Liver (tissue), 9 donors: ENCODE data around the gene IL31RA. TPM values are rescaled to one million over a fixed set of nuclear protein-coding genes. Genes with fewer than 3 reads are reported as not detected.

Experiments
- DNase-seq: peaks from one replicate; pipeline ENCODE4 v3.0.0-alpha.2; 2017; ENCODE audit warnings: low spot score
- H3K27ac ChIP-seq, 2 donors: one replicate each; pipeline ENCODE4 v1.7.0; 2013; ENCODE audit warnings: inconsistent platforms in 2 of 2, low read length in 2 of 2, control low read depth in 1 of 2, low read depth in 1 of 2, mild to moderate bottlenecking in 1 of 2
- H3K27me3 ChIP-seq, 4 donors: one replicate each; pipeline versions ENCODE4 v1.6.1 to v1.7.0; 2013; ENCODE audit warnings: low read length in 3 of 4, inconsistent platforms in 1 of 4, mild to moderate bottlenecking in 1 of 4, moderate library complexity in 1 of 4; ENCODE audit not compliant: control insufficient read depth in 4 of 4, insufficient read depth in 4 of 4
- H3K36me3 ChIP-seq, 4 donors: one replicate each; pipeline versions ENCODE4 v1.6.1 to v1.7.0; 2013; ENCODE audit warnings: low read length in 3 of 4, mild to moderate bottlenecking in 3 of 4, low read depth in 1 of 4, moderate library complexity in 1 of 4; ENCODE audit not compliant: control insufficient read depth in 4 of 4, insufficient read depth in 3 of 4
- H3K4me1 ChIP-seq, 4 donors: one replicate each; pipeline versions ENCODE4 v1.6.1 to v1.7.0; 2013; ENCODE audit warnings: low read length in 3 of 4, mild to moderate bottlenecking in 3 of 4, moderate library complexity in 1 of 4; ENCODE audit not compliant: control insufficient read depth in 4 of 4, insufficient read depth in 4 of 4
- H3K4me3 ChIP-seq, 3 donors: one replicate each; pipeline versions ENCODE4 v1.6.1 to v1.7.0; 2013; ENCODE audit warnings: low read length in 3 of 3, control low read depth in 1 of 3, low read depth in 1 of 3, mild to moderate bottlenecking in 1 of 3
- H3K9ac ChIP-seq, 2 donors: one replicate each; pipeline ENCODE4 v1.7.0; 2013; ENCODE audit warnings: low read length in 2 of 2, mild to moderate bottlenecking in 2 of 2, moderate library complexity in 2 of 2, control low read depth in 1 of 2, low read depth in 1 of 2
- H3K9me3 ChIP-seq, 4 donors: one replicate each; pipeline versions ENCODE4 v1.6.1 to v1.7.0; 2013; ENCODE audit warnings: low read length in 3 of 4; ENCODE audit not compliant: control insufficient read depth in 4 of 4
- EGR1 ChIP-seq, 2 donors: IDR thresholded peaks; 2 replicates each; pipeline ENCODE4 v1.6.1; 2016 to 2018; ENCODE audit warnings: antibody characterized with exemption in 2 of 2, low read depth in 2 of 2
- FOXA1 ChIP-seq: IDR thresholded peaks from 2 replicates; pipeline ENCODE4 v1.6.1; 2016; ENCODE audit warnings: antibody characterized with exemption
- FOXA2 ChIP-seq: IDR thresholded peaks from 2 replicates; pipeline ENCODE4 v1.6.1; 2016; ENCODE audit warnings: antibody characterized with exemption
- HNF4A ChIP-seq, 2 donors: conservative IDR thresholded peaks; 2 replicates each; pipeline ENCODE4 v1.6.1; 2016; ENCODE audit warnings: antibody characterized with exemption in 2 of 2, mild to moderate bottlenecking in 2 of 2
- HNF4G ChIP-seq: IDR thresholded peaks from 2 replicates; pipeline ENCODE4 v1.6.1; 2016; ENCODE audit warnings: antibody characterized with exemption
- JUND ChIP-seq, 2 donors: IDR thresholded peaks; 2 replicates each; pipeline ENCODE4 v1.6.1; 2016; ENCODE audit warnings: antibody characterized with exemption in 2 of 2
- RAD21 ChIP-seq, 2 donors: IDR thresholded peaks; 2 replicates each; pipeline ENCODE4 v1.6.1; 2016; ENCODE audit warnings: antibody characterized with exemption in 2 of 2, mild to moderate bottlenecking in 2 of 2
- RXRA ChIP-seq, 2 donors: IDR thresholded peaks; 2 replicates each; pipeline ENCODE4 v1.6.1; 2017 to 2018; ENCODE audit warnings: antibody characterized with exemption in 2 of 2, mild to moderate bottlenecking in 1 of 2
- SP1 ChIP-seq: IDR thresholded peaks from 2 replicates; pipeline ENCODE4 v1.6.1; 2018; ENCODE audit warnings: antibody characterized with exemption, mild to moderate bottlenecking
- TAF1 ChIP-seq: conservative IDR thresholded peaks from 2 replicates; pipeline ENCODE4 v1.6.1; 2016; ENCODE audit warnings: antibody characterized with exemption, mild to moderate bottlenecking
- YY1 ChIP-seq: IDR thresholded peaks from 2 replicates; pipeline ENCODE4 v1.6.1; 2016; ENCODE audit warnings: antibody characterized with exemption, mild to moderate bottlenecking
- WGBS: extraction: QIAGEN DNeasy Blood & Tissue Kit; methylation state at CpG from one replicate; pipeline ENCODE4 v1.1.7; 2013; 5-methylcytosine and 5-hydroxymethylcytosine counted together
- polyA plus RNA-seq, 2 donors: library from polyadenylated mRNA; stranded (reverse) in 1 of 2; unstranded in 1 of 2; fragments of 200-250 nt in 1 of 2; fragments of >200 nt in 1 of 2; fragmentation: Nextera tagmentation in 1 of 2; extraction: Ambion mirVana in 1 of 2; gene quantifications; one replicate each; pipeline versions ENCODE4 v1.2.1 to v1.2.3, GENCODE V29; 2013 to 2015
- total RNA-seq, 2 donors: library from RNA; depleted of rRNA; stranded (reverse); fragments of >200 nt; gene quantifications; one replicate each; pipeline ENCODE4 v1.2.3, GENCODE V29; 2014
- TF ChIP-seq, protein P1 (sequence below): IDR thresholded peaks from 2 replicates; pipeline ENCODE4 v1.6.1; 2016; ENCODE audit warnings: antibody characterized with exemption, mild to moderate bottlenecking
- TF ChIP-seq, protein P2 (sequence below): fragments of 150-350 bp; IDR thresholded peaks from 2 replicates; pipeline ENCODE4 v1.5.1; 2017; ENCODE audit warnings: improper control_type of control experiment, low read depth, low read length; ENCODE audit not compliant: missing input control
- TF ChIP-seq, protein P3 (sequence below): IDR thresholded peaks from 2 replicates; pipeline ENCODE4 v1.6.1; 2016; ENCODE audit warnings: antibody characterized with exemption
- donor health status: healthy.
- donor health status: healthy.
- donor health status: healthy.
- donor health status: healthy.
- donor health status: healthy.

IL31RA gene
- total and polyA plus RNA-seq, 4 donors, result not detected

DNA sequence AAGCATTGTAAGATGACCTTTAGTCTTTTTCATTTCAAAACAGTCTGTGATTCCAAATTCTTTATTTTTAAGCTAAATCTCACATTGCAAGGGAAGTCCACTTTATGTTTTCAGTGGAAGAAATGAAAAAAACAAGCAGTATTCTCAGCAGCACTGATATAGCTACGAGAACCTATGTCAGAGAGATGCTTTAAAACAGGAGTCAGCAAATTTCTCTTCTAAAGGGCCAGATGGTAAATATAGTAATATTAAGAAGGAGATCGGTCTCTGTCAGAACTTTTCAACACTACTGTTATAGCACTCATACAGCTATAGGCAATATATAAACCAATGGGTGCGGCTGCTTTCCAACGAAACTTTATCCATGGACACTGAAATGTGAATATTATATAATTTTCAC is 18.7 kb downstream of the IL31RA start:
- Histone ChIP-seq H3K9ac (no peak overlapping the region), H3K36me3 (no peaks in the 10 kb centered on the region), H3K4me3 (no peak overlapping the region), H3K27ac (no peak overlapping the region), H3K9me3 (no peaks in the 10 kb centered on the region), H3K4me1 (peaks cover 0 to 5% (median 0%) of the 10 kb centered on the region in 4 donors), H3K27me3 (no peaks in the 10 kb centered on the region)
- WGBS, result 94% methylated on average over 4 of the region's 4 CpGs
- TF ChIP-seq SP1 (no peak), FOXA1 (no peak), TAF1 (no peak), YY1 (no peak), HNF4G (no peak), HNF4A (conservative IDR thresholded peaks at IDR 0.05) (no peak), RAD21 (IDR thresholded peaks at IDR 0.05) (no peak)
- TF ChIP-seq, protein P1, sequence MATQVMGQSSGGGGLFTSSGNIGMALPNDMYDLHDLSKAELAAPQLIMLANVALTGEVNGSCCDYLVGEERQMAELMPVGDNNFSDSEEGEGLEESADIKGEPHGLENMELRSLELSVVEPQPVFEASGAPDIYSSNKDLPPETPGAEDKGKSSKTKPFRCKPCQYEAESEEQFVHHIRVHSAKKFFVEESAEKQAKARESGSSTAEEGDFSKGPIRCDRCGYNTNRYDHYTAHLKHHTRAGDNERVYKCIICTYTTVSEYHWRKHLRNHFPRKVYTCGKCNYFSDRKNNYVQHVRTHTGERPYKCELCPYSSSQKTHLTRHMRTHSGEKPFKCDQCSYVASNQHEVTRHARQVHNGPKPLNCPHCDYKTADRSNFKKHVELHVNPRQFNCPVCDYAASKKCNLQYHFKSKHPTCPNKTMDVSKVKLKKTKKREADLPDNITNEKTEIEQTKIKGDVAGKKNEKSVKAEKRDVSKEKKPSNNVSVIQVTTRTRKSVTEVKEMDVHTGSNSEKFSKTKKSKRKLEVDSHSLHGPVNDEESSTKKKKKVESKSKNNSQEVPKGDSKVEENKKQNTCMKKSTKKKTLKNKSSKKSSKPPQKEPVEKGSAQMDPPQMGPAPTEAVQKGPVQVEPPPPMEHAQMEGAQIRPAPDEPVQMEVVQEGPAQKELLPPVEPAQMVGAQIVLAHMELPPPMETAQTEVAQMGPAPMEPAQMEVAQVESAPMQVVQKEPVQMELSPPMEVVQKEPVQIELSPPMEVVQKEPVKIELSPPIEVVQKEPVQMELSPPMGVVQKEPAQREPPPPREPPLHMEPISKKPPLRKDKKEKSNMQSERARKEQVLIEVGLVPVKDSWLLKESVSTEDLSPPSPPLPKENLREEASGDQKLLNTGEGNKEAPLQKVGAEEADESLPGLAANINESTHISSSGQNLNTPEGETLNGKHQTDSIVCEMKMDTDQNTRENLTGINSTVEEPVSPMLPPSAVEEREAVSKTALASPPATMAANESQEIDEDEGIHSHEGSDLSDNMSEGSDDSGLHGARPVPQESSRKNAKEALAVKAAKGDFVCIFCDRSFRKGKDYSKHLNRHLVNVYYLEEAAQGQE, result no peak
- TF ChIP-seq, protein P2, sequence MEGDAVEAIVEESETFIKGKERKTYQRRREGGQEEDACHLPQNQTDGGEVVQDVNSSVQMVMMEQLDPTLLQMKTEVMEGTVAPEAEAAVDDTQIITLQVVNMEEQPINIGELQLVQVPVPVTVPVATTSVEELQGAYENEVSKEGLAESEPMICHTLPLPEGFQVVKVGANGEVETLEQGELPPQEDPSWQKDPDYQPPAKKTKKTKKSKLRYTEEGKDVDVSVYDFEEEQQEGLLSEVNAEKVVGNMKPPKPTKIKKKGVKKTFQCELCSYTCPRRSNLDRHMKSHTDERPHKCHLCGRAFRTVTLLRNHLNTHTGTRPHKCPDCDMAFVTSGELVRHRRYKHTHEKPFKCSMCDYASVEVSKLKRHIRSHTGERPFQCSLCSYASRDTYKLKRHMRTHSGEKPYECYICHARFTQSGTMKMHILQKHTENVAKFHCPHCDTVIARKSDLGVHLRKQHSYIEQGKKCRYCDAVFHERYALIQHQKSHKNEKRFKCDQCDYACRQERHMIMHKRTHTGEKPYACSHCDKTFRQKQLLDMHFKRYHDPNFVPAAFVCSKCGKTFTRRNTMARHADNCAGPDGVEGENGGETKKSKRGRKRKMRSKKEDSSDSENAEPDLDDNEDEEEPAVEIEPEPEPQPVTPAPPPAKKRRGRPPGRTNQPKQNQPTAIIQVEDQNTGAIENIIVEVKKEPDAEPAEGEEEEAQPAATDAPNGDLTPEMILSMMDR, result no peak
- no peak for DNase-seq

DNA sequence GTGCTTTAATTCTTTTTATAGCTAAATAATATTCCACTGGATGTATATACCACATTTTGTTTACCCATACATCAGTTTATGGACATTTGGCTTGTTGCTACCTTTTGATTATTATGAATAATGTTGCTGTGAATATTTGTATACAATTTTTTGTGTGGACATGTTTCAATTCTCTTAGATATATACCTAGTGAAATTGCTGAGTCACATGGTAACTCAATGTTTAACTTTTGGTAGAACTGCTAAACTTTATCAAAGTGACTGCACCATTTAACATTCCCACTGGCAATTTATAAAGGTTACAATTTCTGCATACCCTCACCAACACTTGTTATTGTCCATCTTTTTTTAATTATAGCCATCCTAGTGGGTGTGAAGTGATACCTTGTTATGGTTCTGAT is 22.1 kb downstream of the IL31RA start:
- Histone ChIP-seq H3K9ac (no peak overlapping the region), H3K4me3 (no peak overlapping the region), H3K4me1 (no peaks in the 10 kb centered on the region), H3K27ac (no peak overlapping the region), H3K27me3 (no peaks in the 10 kb centered on the region), H3K36me3 (no peaks in the 10 kb centered on the region), H3K9me3 (no peaks in the 10 kb centered on the region)
- TF ChIP-seq RXRA (IDR thresholded peaks at IDR 0.05), result no peak
- TF ChIP-seq FOXA2, result no peak
- DNase-seq, result no peak

DNA sequence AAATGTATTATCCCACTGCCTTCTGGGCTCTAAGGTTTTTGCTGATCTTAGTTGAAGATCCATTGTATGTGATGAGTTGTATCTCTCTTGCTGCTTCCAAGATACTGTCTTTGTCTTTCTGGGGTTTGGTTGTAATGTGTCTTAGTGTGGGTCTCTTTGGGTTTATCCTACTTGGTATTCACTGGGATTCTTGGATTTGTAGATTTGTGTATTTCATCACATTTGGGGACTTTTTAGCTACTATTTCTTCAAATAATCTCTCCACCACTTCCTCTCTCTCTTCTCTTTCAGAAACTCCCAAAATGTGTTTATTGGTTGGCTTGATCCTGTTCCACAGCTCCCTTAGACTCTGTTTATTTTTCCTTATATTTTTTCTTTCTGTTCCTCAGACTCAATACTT is 26.5 kb downstream of the IL31RA start:
- H3K36me3 ChIP-seq, result no peaks in the 10 kb centered on the region
- H3K4me1 ChIP-seq, result no peaks in the 10 kb centered on the region
- no peak overlapping the region for H3K9ac ChIP-seq
- no peak for DNase-seq
- no peak overlapping the region for H3K27ac ChIP-seq
- H3K9me3 ChIP-seq, result no peaks in the 10 kb centered on the region
- TF ChIP-seq RXRA (IDR thresholded peaks at IDR 0.05), result no peak
- TF ChIP-seq HNF4A (conservative IDR thresholded peaks at IDR 0.05), result no peak
- TF ChIP-seq, protein P1, result no peak
- TF ChIP-seq HNF4G, result no peak
- TF ChIP-seq, protein P3, sequence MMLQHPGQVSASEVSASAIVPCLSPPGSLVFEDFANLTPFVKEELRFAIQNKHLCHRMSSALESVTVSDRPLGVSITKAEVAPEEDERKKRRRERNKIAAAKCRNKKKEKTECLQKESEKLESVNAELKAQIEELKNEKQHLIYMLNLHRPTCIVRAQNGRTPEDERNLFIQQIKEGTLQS, result no peak
- no peak for TF ChIP-seq EGR1 (IDR thresholded peaks at IDR 0.05; ENCODE audit: low read depth in 2 of 2)
- TF ChIP-seq JUND (IDR thresholded peaks at IDR 0.05), result no peak
- TF ChIP-seq FOXA2, result no peak
- TF ChIP-seq YY1, result no peak
- H3K27me3 ChIP-seq, result no peaks in the 10 kb centered on the region
- no peak overlapping the region for H3K4me3 ChIP-seq
